GF-D8 (cell line): Measurements from ENCODE around the gene SLC23A2.
"Not testable (repeated sequence)": the region's sequence is repeated elsewhere in the genome, so short reads cannot be mapped to it uniquely, and the experiment has no call there.

Experiments
- DNase-seq: peaks from one replicate; lab custom pipeline; 2025; lab: John Stamatoyannopoulos, UW

SLC23A2 gene

DNA sequence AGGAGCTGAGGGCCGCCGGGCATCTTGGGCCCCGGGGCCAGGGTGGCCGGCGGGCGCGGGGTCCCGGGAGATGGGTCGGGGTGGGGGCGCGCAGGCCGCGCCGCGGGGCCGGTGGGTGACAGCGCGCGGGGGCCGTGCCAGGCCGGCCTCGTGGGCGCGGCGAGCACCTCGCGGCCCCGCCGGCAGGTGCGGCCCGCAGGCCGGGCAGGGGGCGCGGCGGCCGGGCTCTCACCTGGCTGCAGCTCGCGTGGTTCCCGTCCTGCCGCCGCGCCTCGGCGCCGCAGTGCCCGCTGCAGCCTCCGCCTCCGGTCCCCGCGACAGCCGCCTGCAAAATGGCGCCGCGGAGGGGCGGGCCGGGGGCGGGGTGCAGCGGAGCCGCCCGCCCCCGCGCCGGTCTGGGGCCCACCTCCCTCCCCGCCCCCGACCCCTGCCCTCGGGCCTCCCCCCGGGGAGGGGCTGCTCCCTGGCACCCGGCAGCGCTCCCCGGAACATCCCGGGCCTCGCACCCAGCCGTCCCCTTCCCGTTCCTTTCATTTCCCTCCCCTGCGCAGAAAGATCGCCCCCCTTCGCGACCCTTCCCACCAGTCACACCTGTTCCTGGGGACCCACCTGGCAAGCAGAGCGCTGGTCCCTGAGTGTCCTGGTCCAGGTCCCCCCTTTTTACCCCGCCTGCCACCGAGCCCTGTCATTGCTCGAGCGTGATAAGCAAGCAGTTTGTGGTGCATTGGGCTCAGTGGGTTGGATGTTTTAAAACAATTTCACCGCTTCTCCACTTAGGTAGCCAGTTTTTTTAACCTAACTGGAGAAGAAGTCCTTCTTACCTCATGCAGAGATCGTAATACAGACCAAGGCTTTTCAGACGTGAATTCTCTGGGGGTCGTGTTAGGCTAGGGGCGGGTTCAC lies at the start of gene SLC23A2:
Gene SLC23A2 (minus strand): TSS at position 337 of the 903 bp plus-strand sequence. CDS start 68,948 bp downstream, outside the sequence.
- no peak for DNase-seq

- peak; percentile 37 for DNase-seq
These were observed 45.5 kb upstream of the SLC23A2 start for GRCh38 chr20:5046656-5047339.

DNA sequence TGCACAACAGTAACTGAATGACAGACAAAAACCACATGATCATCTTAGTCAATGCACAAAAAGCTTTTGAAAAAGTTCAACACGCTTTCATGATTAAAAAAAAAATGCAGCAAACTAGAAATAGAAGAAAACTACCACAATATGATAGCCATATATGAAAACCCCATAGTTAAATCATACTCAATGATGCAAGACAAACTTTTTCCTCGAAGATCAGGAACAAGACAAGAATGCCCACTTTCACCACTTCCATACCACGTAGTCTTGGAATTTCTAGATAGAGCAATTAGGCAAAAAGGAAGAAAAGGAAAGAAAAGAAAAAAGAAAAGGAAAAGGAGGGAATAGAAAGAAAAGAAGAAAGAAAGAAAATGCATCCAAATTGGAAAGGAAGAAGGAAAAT lies 44.6 kb upstream of the SLC23A2 start:
- no peak for DNase-seq

DNA sequence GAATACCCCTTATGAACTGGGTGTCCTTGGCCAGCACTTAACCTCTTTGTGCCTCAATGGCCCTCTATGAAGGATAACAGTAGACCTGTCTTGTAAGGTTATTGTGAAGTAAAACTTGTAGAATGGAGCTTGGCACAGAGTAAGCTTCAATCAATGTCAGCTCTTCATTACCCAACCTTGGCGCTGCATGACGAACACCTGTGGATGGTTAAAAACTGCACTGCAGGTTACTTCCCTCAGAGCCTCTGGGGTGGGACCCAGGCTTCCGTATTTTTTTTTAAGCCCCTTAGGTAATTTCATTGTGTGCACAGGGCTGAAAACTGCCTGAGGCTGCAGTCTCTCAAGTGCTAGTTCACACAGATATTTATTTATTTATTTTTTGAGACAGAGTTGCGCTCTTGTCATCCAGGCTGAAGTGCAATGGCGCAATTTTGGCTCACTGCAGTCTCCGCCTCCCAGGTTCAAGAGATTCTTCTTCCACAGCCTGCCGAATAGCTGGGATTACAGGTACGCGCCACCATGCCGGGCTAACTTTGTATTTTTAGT lies 42.8 kb upstream of the SLC23A2 start:
- no peak for DNase-seq

GRCh38 chr20:5041433-5041832 lies 40.1 kb upstream of the SLC23A2 start:
- DNase-seq = no peak

DNA sequence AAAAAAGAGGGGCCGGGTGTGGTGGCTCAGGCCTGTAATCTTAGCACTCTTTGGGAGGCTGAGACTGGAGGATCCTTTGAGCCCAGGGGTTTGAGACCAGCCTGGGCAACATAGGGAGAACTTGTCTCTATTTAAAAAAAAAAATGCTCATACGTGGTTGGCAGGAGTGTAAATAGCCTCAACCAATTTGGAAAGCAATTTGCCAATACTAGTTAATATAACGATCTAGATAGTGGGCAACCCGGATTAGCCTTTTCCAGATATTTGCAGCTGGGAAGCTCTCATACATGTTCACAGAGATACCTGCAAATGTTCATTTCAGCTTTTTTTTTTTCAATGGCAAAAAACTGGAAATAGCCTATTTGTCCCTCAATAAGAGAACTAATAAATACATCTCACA lies 39.0 kb upstream of the SLC23A2 start:
- no peak for DNase-seq

DNA sequence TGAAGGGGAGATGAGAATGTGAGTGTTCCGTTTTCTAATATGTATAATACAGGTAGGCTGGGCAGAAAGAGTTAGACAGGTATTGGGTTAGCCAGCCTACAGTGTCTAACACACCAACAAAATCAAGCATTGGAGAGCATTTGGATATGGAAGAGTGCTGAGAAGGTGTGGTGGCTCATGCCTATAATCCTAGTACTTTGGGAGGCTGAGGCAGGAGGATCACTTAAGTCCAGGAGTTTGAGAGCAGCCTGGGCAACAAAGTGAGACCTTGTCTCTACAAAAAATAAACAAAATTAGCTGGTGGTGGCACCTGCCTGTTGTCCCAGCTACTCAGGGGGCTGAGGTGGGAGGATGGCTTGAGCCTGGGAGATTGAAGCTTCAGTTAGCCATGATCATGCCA lies 38.6 kb upstream of the SLC23A2 start:
- DNase-seq = no peak

DNA sequence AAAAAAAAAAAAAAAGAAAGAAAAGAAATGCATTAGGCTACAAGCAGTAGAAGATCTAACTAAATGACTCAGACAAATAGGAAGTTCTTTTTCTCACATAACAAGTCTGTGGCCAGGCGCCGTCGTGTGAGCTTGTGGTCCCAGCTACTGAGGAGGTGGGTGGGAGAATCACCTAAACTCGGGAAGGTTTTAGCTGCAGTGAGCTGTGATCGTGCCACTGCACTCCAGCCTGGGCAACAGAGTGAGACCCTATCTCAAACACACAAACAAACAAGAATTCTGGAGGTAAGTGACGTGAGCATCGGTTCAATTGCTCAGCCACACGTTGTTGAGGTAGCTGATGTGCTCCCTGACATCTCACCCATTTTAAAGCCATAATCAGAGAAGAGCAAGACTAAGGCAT lies 37.9 kb upstream of the SLC23A2 start:
- DNase-seq = no peak

DNA sequence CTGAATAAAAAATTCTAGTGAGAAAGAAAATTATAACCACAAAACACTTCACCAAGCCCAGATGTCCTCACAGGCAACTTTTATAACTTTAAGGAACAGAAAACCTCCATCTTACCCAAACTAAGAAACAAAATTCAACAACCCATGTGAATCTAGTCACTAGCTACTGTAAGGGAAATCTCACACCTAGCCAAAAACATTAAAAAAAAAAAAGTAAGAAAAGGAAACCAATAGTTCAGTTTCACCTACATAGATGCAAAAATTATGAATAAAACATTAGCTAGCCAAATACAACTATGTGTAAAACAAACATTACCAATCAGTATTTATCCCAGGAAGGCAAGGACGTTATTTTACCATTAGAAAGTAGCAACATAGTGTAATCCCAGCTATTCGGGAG lies 35.5 kb upstream of the SLC23A2 start:
- DNase-seq = no peak

DNA sequence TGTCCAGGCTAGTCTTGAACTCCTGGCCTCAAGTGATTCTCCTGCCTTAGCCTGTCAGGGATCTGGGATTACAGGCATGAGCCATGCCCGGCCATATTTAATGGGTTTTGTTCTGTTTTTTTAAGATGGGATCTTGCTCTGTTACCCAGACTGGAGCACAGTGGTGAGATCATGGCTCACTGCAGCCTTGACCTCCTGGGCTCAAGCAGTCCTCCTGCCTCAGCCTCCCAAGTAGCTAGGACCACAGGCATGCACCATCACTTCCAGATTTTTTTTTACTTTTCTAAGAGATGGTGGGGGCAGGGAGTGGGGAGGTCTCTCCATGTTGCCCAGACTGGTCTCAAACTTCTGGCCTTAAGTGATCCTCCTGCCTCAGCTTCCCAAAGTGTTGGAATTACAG lies 34.2 kb upstream of the SLC23A2 start:
- not testable (repeated sequence) for DNase-seq

- no peak for DNase-seq
These were observed 32.3 kb upstream of the SLC23A2 start for GRCh38 chr20:5033566-5033965.

DNA sequence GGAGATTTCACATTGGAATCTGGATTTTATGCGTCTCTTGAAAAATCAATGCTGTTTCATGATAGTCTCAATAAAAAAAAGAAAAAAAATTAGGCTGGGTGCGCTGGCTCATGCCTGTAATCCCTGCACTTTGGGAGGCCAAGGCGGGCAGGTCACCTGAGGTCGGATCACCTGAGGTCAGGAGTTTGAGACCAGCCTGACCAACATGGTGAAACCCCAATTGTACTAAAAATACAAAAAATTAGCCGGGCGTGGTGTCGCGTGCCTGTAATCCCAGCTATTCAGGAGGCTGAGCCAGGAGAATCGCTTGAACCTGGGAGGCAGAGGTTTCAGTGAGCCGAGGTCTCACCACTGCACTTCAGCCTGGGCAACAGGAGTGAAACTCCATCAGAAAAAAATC lies 30.4 kb upstream of the SLC23A2 start:
- DNase-seq = not testable (repeated sequence)

GRCh38 chr20:5031206-5031557 lies 29.9 kb upstream of the SLC23A2 start:
- no peak for DNase-seq

GRCh38 chr20:5030348-5031205 lies 29.3 kb upstream of the SLC23A2 start:
- DNase-seq = no peak

GRCh38 chr20:5028258-5029059 lies 27.1 kb upstream of the SLC23A2 start:
- not testable (repeated sequence) for DNase-seq

GRCh38 chr20:5024982-5025381 lies 23.7 kb upstream of the SLC23A2 start:
- DNase-seq = no peak

DNA sequence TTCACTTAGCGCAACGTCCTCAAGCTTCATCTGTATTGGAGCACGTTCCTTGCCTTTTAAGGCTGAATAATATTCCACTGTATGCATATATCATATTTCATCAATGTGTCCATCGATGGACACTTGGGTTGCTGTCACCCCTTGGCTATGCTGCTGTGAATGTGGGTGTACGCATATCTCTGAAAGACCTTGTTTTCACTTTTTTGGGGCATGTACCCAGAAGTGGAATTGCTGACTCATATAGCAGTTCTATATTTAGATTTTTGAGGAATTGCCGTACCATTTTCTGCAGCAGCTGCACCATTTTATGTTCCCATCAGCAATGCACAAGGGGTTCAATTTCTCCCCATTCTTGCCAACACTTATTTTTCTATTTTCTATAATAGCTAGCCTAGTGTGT lies 22.8 kb upstream of the SLC23A2 start:
- DNase-seq = no peak

GRCh38 chr20:5023171-5023570 lies 21.9 kb upstream of the SLC23A2 start:
- not testable (repeated sequence) for DNase-seq

DNA sequence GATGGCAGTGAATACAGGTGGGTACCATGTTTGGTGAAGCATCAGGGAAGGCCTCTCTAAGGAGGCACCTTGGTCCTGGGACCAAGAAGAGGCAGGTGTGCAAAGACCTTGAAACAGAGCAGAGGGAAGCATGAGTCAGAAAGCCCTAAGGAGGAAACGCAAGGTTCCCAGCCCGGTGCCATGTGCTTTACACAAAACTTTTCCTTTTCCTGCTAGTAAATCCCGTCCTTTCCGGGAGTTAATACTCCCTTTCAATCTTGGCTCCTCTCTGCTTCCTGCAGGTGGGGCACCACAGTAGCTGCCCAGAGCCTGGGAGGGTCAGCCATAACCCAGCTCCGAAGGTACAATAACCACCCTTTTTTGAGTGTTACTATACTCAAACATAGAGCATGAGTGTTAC lies 19.4 kb upstream of the SLC23A2 start:
- DNase-seq = no peak

- no peak for DNase-seq
These were observed 12.6 kb upstream of the SLC23A2 start for GRCh38 chr20:5013682-5014447.

DNA sequence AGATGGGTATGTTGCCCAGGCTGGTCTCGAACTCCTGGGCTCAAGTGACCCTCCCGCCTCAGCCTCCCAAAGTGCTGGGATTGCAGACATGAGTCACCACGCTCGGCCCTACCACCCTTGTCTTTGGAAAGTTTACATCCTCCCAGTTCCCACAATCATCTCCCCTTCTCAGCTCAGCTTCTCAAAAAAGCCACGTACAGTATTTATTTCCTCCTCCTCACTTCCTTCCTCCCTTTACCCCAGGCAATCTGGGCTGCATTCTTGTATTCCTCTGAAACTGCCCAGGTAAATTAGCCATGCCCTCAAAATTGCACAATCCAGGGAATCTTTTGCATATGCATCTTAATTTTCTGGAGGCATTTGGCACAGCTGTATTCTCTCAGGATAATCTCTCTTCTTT lies 7.4 kb upstream of the SLC23A2 start:
- DNase-seq = no peak
